CD4-positive, alpha-beta T cell treated with Interleukin-4 for 1 hour (primary cell): ENCODE measurements around the gene SETD6.

Experiments used
- DNase-seq, 2 donors: peaks; one replicate each; pipeline ENCODE4 v3.0.0-alpha.2; 2020 to 2022

Gene SETD6

DNA sequence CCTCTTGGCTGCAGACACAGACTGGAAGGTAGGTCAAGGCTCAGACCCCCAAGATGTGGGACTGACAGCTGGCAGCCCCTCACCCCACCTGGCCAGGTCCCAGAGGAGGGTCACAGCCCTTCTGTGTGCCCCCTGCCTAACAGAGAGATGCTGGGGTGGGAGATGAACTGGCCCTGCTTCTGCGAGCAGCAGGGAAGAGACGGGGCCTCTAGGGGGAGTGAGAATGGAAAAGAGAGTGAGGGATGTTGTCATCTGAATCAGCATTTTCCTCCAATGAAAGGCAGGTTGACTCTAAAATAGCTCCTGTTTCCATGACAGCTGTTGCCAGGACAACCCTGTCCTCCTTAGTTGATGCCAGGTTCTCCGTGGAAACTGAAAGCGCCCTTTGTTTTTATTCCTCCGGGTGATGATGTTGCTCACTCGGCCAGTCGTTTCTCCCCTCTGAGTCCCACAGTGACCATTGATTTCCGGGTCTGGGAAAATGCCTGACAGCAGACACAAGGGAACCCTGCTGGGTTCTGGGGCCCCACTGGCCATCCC is 20.3 kb upstream of the SETD6 start:
- DNase-seq: peak; percentile 57 to 58

DNA sequence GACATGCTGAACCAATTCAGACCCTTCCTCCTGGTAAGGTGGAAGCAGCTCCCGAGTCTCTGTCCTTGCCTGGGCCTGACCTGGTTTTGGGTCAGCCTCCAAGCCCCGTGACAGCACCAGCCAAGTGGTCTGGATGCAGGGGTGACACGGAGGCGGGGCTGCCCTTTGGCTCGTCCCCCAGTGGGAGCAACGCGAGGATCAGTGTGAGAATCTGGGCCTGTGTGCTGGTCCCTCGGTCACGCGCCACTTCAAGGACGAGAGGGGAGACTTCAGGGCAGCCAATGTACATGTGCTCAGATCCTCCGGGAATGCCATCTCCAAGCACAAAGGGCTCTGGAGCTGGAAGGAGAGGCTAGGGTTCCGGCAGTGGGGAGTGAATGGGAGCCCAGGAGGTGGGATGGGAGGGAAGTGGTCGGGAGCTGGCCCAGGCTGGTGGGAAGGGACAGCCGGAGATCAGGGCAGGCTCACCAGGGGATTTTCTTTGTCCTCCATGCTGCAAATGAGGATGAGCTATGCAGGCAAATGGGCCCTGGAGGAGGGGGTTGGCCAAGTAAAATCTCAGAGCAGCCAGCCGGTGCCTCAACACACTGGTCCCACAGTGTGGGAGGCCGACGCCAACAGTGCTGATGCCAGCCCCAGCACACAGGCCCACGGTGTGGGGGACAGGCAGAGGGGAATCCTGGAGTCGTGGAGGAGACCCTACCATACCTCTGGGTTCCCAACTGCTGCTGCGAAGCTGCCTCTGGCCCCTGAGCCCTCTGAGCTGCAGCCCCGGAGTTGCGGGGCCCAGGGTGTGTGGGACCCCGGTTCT is 19.6 kb upstream of the SETD6 start:
- no peak for DNase-seq

- DNase-seq: no peak
These were observed 17.8 kb upstream of the SETD6 start for GRCh38 chr16:58497468-58497867.

DNA sequence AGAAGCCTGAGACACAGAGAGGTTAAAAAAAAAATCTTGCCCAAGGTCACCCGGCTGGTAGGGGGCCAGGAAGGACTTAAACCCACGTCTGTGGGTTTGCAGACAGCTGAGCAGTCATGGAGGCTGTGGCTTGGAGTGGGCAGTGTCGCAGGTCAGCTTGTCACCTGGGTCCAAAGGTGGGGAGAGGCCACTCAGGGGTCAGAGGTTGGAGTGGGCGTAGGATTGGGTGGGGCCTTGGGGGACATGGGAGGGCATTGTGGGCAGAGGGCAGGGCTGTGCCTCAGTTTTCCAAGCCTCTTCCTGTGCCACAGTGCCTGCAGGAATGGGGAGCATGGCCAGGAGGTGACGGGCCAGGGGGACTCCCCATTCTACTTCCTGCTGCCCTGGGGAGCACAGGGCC is 17.4 kb upstream of the SETD6 start:
- no peak for DNase-seq

DNA sequence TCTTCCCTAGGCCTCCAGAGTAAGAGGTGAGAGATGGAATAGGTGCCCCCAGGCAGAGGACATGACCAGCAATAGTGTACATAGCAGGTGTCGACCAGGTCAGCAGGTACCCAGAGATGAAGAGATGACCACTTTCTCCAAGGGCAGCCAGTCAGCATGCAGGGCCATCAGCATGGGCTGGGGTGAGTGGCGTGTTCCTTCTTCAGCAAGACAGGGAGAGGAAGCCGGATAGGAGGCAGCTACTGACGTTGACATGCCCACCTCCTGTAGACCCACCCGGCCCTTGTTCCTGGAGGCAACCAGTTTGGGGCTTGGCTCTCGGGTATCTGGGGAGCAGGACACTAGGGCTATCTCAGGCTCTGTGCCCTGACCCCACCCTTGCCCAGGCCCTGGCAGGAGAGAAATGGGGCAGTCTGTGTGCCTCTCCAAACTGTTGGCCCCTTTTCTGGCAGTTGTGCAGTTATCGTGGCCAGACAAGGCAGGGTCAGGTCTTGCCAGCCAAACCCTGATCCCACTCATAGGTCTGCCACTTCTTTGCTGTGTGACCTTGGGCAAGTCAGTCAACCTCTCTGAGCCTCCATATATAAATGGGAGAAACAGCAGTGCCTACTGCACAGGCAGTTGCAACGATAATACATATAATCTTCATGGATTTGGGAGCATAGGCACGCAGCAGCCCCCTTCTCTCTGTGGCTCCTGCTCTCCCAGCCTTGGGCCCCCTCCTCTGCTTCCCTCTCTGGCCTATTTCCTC is 16.8 kb upstream of the SETD6 start:
- DNase-seq: no peak

DNA sequence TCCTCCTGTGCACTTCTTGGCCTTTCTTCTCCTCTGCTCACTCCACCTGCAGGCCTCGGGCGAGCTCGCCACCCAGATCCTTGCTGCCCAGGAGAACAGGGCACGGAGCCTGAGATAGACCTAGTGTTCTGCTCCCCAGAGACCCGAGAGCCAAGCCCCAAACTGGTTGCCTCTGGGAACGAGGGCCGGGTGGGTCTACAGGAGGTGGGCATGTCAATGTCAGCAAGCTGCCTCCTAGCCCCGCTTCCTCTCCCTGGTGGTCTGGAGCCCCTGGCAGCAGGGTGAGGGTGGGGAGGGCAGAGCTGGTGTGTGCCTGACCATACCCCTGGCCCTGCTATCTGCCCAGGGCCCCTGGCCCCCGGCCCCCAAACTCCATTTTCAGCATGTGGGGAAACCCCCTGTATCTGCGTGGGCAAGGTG is 16.2 kb upstream of the SETD6 start:
- DNase-seq: no peak

DNA sequence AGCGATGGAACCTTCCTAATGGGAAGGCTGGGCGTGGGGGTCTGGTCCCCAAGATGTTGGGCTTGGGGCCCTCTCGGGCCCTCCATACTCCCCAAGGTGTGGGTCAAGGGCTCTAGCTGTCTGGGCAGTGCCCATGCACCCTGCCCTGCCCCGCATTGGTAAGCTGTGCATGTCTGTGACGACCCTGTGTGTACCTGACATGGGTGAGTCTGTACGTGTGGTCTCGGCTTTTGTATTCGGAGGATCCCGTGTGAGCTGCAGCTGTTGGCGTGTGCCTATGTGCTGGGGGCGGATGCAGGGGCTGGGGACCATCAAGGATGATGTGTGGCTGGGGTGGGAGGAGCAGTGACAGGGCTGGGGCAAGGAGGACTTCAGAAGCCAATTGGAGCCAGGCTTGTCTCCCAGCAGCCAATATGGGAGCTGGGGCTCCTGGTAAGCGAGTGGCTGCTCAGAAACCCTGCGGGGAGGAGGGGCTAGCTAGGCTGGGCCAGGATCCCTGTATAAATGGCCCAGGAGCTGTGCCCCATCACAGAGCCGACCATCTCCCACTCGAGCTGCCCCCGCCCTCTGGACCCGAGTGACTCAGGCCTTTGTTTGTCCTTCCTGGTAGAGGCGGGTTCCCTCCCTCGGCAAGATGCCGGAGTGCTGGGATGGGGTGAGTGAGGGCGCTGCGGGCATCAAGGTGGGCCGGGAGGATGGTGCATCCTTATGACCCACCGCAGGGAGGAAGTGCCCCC is 15.5 kb upstream of the SETD6 start, which contains the start of gene NDRG4:
Gene NDRG4 (plus strand): TSS at position 529 of the 737 bp plus-strand sequence. CDS start 106 bp downstream, at position 635.
- DNase-seq: peak; percentile 16 to 63

- DNase-seq: peak in 1 of 2 donors; percentile 32
These were observed 14.7 kb upstream of the SETD6 start for GRCh38 chr16:58500430-58501241.

- DNase-seq: peak; percentile 40 to 48
These were observed 13.8 kb upstream of the SETD6 start for GRCh38 chr16:58501242-58502131.

GRCh38 chr16:58502217-58502921 is 12.9 kb upstream of the SETD6 start:
- DNase-seq: no peak

DNA sequence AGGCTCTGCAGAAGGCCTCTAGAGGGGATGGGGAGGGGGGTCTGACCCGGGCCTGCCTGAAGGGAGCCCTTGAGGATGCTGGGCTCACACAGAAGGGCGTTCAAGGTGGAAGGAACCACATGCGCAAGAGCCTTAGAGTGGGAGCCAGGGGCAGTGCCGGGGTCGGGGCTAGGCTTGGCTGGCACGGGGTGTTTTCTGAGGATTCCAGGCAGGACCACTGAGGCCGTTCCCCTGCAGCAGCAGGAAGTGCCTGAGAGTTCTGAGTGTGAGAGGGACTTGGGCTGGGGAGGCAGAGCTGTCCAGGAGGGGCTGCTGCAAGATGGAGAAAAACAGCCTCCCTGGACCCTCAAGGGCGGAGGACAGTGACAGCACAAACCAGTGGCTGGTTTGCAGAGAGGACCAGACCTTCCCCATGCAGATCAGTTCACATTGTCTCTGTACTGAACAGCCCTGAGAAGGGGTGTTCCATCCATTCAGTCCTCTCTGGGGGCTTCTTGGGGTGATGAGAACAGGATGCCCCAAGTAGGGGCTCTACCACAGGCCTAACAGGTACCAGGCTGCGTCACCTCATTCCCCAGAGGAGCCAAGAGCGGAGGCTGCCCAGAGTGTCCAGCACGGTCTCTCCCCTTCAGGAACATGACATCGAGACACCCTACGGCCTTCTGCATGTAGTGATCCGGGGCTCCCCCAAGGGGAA is 12.0 kb upstream of the SETD6 start:
- DNase-seq: peak in 1 of 2 donors; percentile 10

DNA sequence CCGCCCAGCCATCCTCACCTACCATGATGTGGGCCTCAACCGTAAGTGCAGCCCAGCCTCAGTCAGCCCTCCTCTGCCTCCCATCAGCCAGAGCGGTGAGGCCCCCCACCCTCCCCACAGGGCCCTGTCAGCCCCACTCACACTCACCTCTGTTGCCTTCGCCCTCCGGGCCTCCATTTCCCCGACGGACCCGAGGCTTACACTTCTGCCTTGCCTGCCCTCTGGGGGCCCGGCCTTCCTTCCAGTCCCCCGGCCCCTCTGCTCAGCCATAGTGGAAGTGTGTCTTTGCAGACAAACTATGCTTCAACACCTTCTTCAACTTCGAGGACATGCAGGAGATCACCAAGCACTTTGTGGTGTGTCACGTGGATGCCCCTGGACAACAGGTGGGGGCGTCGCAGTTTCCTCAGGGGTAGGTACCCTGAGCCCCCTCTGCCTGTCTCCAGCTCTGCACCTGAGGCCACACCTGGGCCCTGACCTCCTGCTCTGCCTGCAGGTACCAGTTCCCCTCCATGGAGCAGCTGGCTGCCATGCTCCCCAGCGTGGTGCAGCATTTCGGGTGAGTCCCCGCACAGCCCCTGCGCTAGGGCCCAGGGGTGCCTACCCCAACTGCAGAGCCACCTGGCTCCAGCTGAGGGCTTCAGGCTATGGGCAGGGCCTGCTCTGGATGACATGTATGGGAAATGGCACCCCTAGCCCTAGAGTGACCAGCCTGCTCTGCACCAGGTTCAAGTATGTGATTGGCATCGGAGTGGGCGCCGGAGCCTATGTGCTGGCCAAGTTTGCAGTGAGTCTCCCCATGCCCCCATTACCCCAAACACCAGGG is 11.2 kb upstream of the SETD6 start:
- peak in 1 of 2 donors; percentile 9 for DNase-seq

GRCh38 chr16:58506241-58507194 is 8.8 kb upstream of the SETD6 start:
- DNase-seq: no peak

DNA sequence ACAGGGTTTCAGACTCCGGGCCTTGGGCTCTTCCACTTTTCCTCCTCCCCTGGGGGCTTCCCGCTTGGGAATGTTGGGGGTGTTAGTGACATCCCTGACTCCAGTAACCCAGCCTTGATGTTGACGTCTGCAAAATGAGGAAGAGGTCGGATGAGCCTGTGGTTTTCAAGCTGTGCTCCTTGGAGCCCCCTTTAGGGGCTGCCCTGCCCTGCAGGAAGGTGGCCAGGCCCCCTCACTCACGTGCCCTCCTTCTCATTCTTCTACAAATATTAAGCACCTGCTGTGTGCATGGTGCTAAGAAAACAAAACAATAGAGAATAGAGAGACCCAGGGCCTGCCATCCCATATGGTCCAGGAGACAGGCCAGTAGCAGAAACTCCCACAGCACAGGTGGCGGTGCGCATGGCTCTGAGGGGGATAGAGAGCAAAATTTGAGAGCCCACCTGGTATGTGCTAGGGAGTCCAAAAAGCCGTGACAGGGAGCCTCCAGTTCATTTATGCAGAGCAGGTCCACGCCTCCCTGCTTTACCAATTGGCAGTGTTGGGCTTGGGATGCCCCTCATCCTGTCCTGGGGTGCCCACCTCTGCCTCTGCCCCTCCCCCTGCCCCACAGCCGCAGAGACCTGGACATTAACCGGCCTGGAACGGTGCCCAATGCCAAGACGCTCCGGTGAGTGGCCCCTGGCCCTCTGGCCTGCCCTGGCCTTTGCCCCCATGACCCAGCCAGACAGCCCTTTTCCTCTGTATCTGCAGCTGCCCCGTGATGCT is 7.9 kb upstream of the SETD6 start:
- no peak for DNase-seq

GRCh38 chr16:58507963-58508670 is 7.2 kb upstream of the SETD6 start:
- no peak for DNase-seq

DNA sequence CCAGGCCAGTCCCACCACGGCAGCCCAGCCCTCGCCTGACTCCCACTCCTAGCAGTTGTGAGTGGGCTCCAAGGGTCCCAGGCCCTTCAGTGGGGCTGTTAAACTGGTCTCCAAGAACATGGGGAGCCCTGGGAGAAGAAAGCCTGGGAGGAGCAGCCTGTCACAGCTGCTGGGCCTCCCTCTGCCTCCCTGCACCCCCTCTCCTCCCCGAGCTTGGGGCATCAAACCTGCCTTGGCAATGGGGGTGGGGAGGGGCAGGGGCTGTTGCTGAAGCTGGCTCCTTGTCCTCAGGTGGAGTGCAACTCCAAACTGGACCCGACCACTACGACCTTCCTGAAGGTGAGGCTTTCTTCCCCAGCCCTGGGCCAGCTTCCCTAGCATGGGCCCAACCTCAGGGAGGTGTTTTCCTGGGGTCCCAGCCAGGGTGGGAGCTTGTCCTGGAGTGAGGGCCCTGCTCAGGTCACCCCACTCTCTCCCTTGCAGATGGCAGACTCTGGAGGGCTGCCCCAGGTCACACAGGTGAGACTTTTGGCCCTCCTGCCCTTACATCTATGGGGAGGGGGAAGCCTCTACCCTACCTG is 6.6 kb upstream of the SETD6 start:
- no peak for DNase-seq
